Posterior vena cava (tissue), 2 donors: ENCODE results near the gene MSH4. TPM values are rescaled to one million over a fixed set of nuclear protein-coding genes. Genes with fewer than 3 reads are reported as not detected.
"Not testable (repeated sequence)": the region's sequence is repeated elsewhere in the genome, so short reads cannot be mapped to it uniquely, and the experiment has no call there.

ENCODE experiments used
- DNase-seq: peaks from one replicate; pipeline ENCODE4 v3.0.0-alpha.2; 2020; ENCODE audit warnings: low spot score
- intact Hi-C, 2 donors: fragments of 100-400 bp; cut with DNase I; formaldehyde crosslinking; loops; one replicate each; pipeline versions ENCODE4 v1.14.1 to v1.14.2; 2022 to 2023
- long read RNA-seq, 2 donors: library from polyadenylated mRNA; unstranded; transcript quantifications; one replicate each; pipeline ENCODE4 v2.0.0, GENCODE V29; 2020 to 2021
- total RNA-seq, 2 donors: library from RNA; stranded (reverse); fragmentation: NEBNext Ultra II Directional; extraction: Animal tissue kit (Norgen Biotek cat#: 25700); gene quantifications; one replicate each; pipeline ENCODE4 v1.2.1, GENCODE V29; 2021
- donor health status: DM: yes; HTN: yes; CAD: no.
- donor health status: DM: yes; HTN: yes; CAD: no.

The MSH4 gene
- under 1 TPM; 0.37 to 0.76 TPM for total RNA-seq
- long read RNA-seq, donor 1, result 0 reads
- long read RNA-seq, donor 2, result 0 reads

GRCh38 chr1:75796376-75797272 is at the start of gene MSH4:
TSS of gene MSH4 (plus strand) at chr1:75796882. CDS start at chr1:75796986, 104 bp downstream.
- DNase-seq, result no peak
- intact Hi-C loops, result no loop called here

GRCh38 chr1:75757210-75757609 is 39.5 kb upstream of the MSH4 start:
- DNase-seq, intact Hi-C loops: not testable (repeated sequence)

GRCh38 chr1:75758543-75758942 is 38.1 kb upstream of the MSH4 start:
- intact Hi-C loops, DNase-seq: not testable (repeated sequence)

- intact Hi-C loops, result no loop called here
- no peak for DNase-seq
Observed at GRCh38 chr1:75764057-75764655, 32.5 kb upstream of the MSH4 start.

GRCh38 chr1:75765697-75766355 is 30.9 kb upstream of the MSH4 start:
- intact Hi-C loops, result no loop called here

GRCh38 chr1:75768016-75768415 is 28.7 kb upstream of the MSH4 start:
- intact Hi-C loops, result no loop called here
- DNase-seq, result no peak

More at GRCh38 chr1:75765697-75766355, 30.9 kb upstream of the MSH4 start:
- DNase-seq, result no peak

GRCh38 chr1:75770761-75771160 is 25.9 kb upstream of the MSH4 start:
- no peak for DNase-seq

GRCh38 chr1:75771978-75772377 is 24.7 kb upstream of the MSH4 start:
- intact Hi-C loops, result loop anchor here in 1 of 2 donors (10.0 kb wide), 1 partner anchor 47 kb away; the partner anchor contains the start of gene ACADM
- DNase-seq, result no peak

More at GRCh38 chr1:75770761-75771160, 25.9 kb upstream of the MSH4 start:
- intact Hi-C loops, result loop anchor here in 1 of 2 donors (10.0 kb wide), 1 partner anchor 46 kb away; the partner anchor contains the start of gene ACADM

- not testable (repeated sequence) for DNase-seq
- intact Hi-C loops, result loop anchor here in 1 of 2 donors (10.0 kb wide), 1 partner anchor 53 kb away; the partner anchor contains the start of gene ACADM
Observed at GRCh38 chr1:75777812-75778211, 18.9 kb upstream of the MSH4 start.

GRCh38 chr1:75778694-75779093 is 18.0 kb upstream of the MSH4 start:
- intact Hi-C loops, result loop anchor here in 1 of 2 donors (10.0 kb wide), 1 partner anchor 54 kb away; the partner anchor contains the start of gene ACADM
- not testable (repeated sequence) for DNase-seq

- DNase-seq, intact Hi-C loops: not testable (repeated sequence)
Observed at GRCh38 chr1:75780183-75780582, 16.5 kb upstream of the MSH4 start.

GRCh38 chr1:75783920-75784319 is 12.8 kb upstream of the MSH4 start:
- intact Hi-C loops, DNase-seq: not testable (repeated sequence)

- intact Hi-C loops, result no loop called here
Observed at GRCh38 chr1:75785320-75785982, 11.2 kb upstream of the MSH4 start.

GRCh38 chr1:75785983-75786853 is 10.5 kb upstream of the MSH4 start, which contains the start of gene RABGGTB:
TSS of gene RABGGTB (plus strand) at chr1:75786256. CDS start at chr1:75786272, 16 bp downstream.
- intact Hi-C loops, result no loop called here
- peak; percentile 98 for DNase-seq

More at GRCh38 chr1:75785320-75785982, 11.2 kb upstream of the MSH4 start:
- no peak for DNase-seq

GRCh38 chr1:75786901-75787493 is 9.7 kb upstream of the MSH4 start:
- intact Hi-C loops, result no loop called here
- no peak for DNase-seq

- no peak for DNase-seq
- intact Hi-C loops, result no loop called here
Observed at GRCh38 chr1:75787524-75787923, 9.2 kb upstream of the MSH4 start.

- intact Hi-C loops, result no loop called here
- no peak for DNase-seq
Observed at GRCh38 chr1:75789988-75790387, 6.7 kb upstream of the MSH4 start.
